OCI-LY7 (cell line): ENCODE measurements around the gene CREB3L1. TPM values are rescaled to one million over a fixed set of nuclear protein-coding genes. Genes with fewer than 3 reads are reported as not detected.

Experiments used
- BruUV-seq: library from RNA; stranded (reverse); fragments of 400-500 nt; replicated peaks from 2 replicates; lab custom pipeline; 2021; lab: Mats Ljungman, UMichigan
- CTCF ChIA-PET: fragments of 300-600 bp; sonication (Branson Sonifier 250); formaldehyde crosslinking; loops from one replicate; lab custom pipeline; 2022; ENCODE audit warnings: antibody characterized with exemption; ENCODE audit not compliant: unreplicated experiment; lab: Charles Lee
- POLR2A ChIA-PET: fragments of 300-600 bp; sonication (Branson Sonifier 250); formaldehyde crosslinking; loops from one replicate; lab custom pipeline; 2022; ENCODE audit warnings: antibody characterized with exemption; lab: Charles Lee
- DNase-seq: peaks from one replicate; pipeline ENCODE4 v3.0.0-alpha.2; 2015; ENCODE audit warnings: low spot score
- H2AFZ ChIP-seq: fragments of 200-600 bp; sonication (generic), shearing (Covaris generic); 2 replicates; pipeline ENCODE4 v1.6.1; 2014; ENCODE audit warnings: mild to moderate bottlenecking, antibody characterized with exemption, low read length, moderate library complexity
- H3K27ac ChIP-seq: fragments of 200-600 bp; sonication (generic); 2 replicates; pipeline ENCODE4 v1.5.1; 2014; ENCODE audit warnings: mixed run types, low read depth, mild to moderate bottlenecking, moderate library complexity, low read length, inconsistent platforms; ENCODE audit not compliant: poor library complexity, severe bottlenecking
- H3K36me3 ChIP-seq: fragments of 200-600 bp; sonication (generic); 2 replicates; pipeline ENCODE4 v1.6.1; 2014; ENCODE audit warnings: mild to moderate bottlenecking, antibody characterized with exemption, low read length, moderate library complexity, mixed read lengths; ENCODE audit not compliant: insufficient read depth
- H3K4me1 ChIP-seq: fragments of 200-600 bp; sonication (generic); 2 replicates; pipeline ENCODE4 v1.5.1; 2014; ENCODE audit warnings: mild to moderate bottlenecking, low read length; ENCODE audit not compliant: insufficient read depth, poor library complexity, severe bottlenecking
- H3K4me2 ChIP-seq: fragments of 200-600 bp; sonication (generic); 2 replicates; pipeline ENCODE4 v1.6.1; 2014; ENCODE audit warnings: mild to moderate bottlenecking, low read length
- H3K4me3 ChIP-seq: fragments of 200-600 bp; sonication (generic); 2 replicates; pipeline ENCODE4 v1.5.1; 2014; ENCODE audit warnings: mild to moderate bottlenecking, low read depth, low read length; ENCODE audit not compliant: poor library complexity, severe bottlenecking
- H3K79me2 ChIP-seq: fragments of 200-600 bp; sonication (generic); 2 replicates; pipeline ENCODE4 v1.6.1; 2016; ENCODE audit warnings: low read depth, mild to moderate bottlenecking, low read length, moderate library complexity, mixed read lengths; ENCODE audit not compliant: insufficient read depth
- H3K9me2 ChIP-seq: fragments of 200-600 bp; sonication (generic); 2 replicates; pipeline ENCODE4 v1.6.1; 2016; ENCODE audit warnings: mild to moderate bottlenecking, low read length, mixed read lengths; ENCODE audit not compliant: insufficient read depth
- H3K9me3 ChIP-seq: fragments of 200-600 bp; sonication (generic); 2 replicates; pipeline ENCODE4 v1.6.1; 2014; ENCODE audit warnings: mild to moderate bottlenecking, mixed run types, low read length, mixed read lengths
- H4K20me1 ChIP-seq: fragments of 200-600 bp; sonication (generic); 2 replicates; pipeline ENCODE4 v1.6.1; 2014; ENCODE audit warnings: mild to moderate bottlenecking, antibody characterized with exemption, low read length, moderate library complexity, mixed read lengths; ENCODE audit not compliant: insufficient read depth
- EZH2phosphoT487 ChIP-seq: fragments of 200-600 bp; sonication (generic); IDR thresholded peaks from 2 replicates; pipeline ENCODE4 v1.6.1; 2018; ENCODE audit warnings: low read depth, borderline replicate concordance, mild to moderate bottlenecking, mixed run types, antibody characterized with exemption, low read length, moderate library complexity, mixed read lengths
- intact Hi-C: fragments of 100-400 bp; cut with micrococcal nuclease; formaldehyde crosslinking; loops from one replicate; pipeline ENCODE4 v1.10.0; 2022; ENCODE audit not compliant: unreplicated experiment
- total RNA-seq, 2 experiments: library from RNA; depleted of rRNA in 1 of 2; stranded (reverse); fragments of >200 nt in 1 of 2; shearing (Covaris generic) in 1 of 2; gene quantifications; 2 replicates each; pipeline ENCODE4 v1.2.3, GENCODE V29; 2014 to 2022
- TF ChIP-seq, protein P1 (sequence below): fragments of 200-600 bp; sonication (generic); conservative IDR thresholded peaks from 2 replicates; pipeline ENCODE4 v1.5.1; 2014; ENCODE audit warnings: mild to moderate bottlenecking, antibody characterized with exemption, low read length, moderate library complexity, mixed read lengths

CREB3L1 gene
- total RNA-seq, 2 experiments from 2014 or later, result 0.17 TPM; not detected in 1

- no peak for DNase-seq
- Histone ChIP-seq H3K36me3 (no peaks in the 10 kb centered on the region), H3K4me3 (no peak overlapping the region), H3K79me2 (no peaks in the 10 kb centered on the region), H3K4me1 (peaks cover 3% of the 10 kb centered on the region), H4K20me1 (no peaks in the 10 kb centered on the region), H3K27ac (no peak overlapping the region), H3K4me2 (no peak overlapping the region), H2AFZ (no peak overlapping the region), H3K9me2 (no peaks in the 10 kb centered on the region), H3K9me3 (no peaks in the 10 kb centered on the region)
- ChIA-PET POLR2A (no interaction called here), CTCF (no interaction called here)
- intact Hi-C loops, result no loop called here
- no TSS peak for BruUV-seq
- TF ChIP-seq EZH2phosphoT487, result no peak
- TF ChIP-seq, protein P1, sequence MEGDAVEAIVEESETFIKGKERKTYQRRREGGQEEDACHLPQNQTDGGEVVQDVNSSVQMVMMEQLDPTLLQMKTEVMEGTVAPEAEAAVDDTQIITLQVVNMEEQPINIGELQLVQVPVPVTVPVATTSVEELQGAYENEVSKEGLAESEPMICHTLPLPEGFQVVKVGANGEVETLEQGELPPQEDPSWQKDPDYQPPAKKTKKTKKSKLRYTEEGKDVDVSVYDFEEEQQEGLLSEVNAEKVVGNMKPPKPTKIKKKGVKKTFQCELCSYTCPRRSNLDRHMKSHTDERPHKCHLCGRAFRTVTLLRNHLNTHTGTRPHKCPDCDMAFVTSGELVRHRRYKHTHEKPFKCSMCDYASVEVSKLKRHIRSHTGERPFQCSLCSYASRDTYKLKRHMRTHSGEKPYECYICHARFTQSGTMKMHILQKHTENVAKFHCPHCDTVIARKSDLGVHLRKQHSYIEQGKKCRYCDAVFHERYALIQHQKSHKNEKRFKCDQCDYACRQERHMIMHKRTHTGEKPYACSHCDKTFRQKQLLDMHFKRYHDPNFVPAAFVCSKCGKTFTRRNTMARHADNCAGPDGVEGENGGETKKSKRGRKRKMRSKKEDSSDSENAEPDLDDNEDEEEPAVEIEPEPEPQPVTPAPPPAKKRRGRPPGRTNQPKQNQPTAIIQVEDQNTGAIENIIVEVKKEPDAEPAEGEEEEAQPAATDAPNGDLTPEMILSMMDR, result no peak
Observed at GRCh38 chr11:46336563-46337180, 59.2 kb downstream of the CREB3L1 start.

- Histone ChIP-seq H3K27ac (no peak overlapping the region), H4K20me1 (no peaks in the 10 kb centered on the region), H3K4me1 (peaks cover 9% of the 10 kb centered on the region), H2AFZ (no peak overlapping the region), H3K4me2 (no peak overlapping the region), H3K79me2 (no peaks in the 10 kb centered on the region), H3K4me3 (no peak overlapping the region), H3K9me3 (no peaks in the 10 kb centered on the region), H3K36me3 (no peaks in the 10 kb centered on the region), H3K9me2 (no peaks in the 10 kb centered on the region)
- CTCF ChIA-PET, result no interaction called here
- POLR2A ChIA-PET, result no interaction called here
- DNase-seq, result no peak
- intact Hi-C loops, result no loop called here
- BruUV-seq, result no TSS peak
- TF ChIP-seq EZH2phosphoT487, result no peak
- TF ChIP-seq, protein P1, result no peak
Observed at GRCh38 chr11:46337626-46338345, 60.3 kb downstream of the CREB3L1 start.

DNA sequence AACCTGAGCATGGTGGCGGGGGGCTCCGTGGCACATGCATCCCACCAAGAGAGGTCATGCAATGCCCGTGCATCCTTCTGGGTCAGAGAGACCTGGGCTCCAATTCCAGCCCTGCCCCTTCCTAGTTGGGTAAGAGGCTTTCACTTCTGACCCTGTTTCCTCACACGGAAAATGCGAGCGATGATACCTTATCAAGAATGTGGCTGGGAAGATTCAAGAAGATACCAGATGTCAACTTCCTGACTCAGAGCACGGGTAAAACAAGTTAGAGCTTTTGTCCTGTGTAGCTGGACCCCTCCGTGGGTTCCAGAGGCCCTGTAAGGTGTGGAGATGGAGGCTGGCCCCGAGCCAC is 61.1 kb downstream of the CREB3L1 start:
- TF ChIP-seq, protein P1, result no peak
- no peak for TF ChIP-seq EZH2phosphoT487
- no peak for DNase-seq
- Histone ChIP-seq H2AFZ (no peak overlapping the region), H3K36me3 (no peaks in the 10 kb centered on the region), H3K9me3 (no peaks in the 10 kb centered on the region), H3K4me2 (no peak overlapping the region), H4K20me1 (no peaks in the 10 kb centered on the region), H3K4me1 (peaks cover 8% of the 10 kb centered on the region), H3K4me3 (no peak overlapping the region), H3K79me2 (no peaks in the 10 kb centered on the region), H3K9me2 (no peaks in the 10 kb centered on the region), H3K27ac (no peak overlapping the region)
- BruUV-seq, result no TSS peak
- ChIA-PET CTCF (no interaction called here), POLR2A (interaction anchor here (0.6 kb wide), 1 partner anchor 103 kb away, joined by 4 read pairs; no protein-coding TSS in a partner anchor)
- intact Hi-C loops, result no loop called here
